Heart right ventricle (tissue), 16 donors: ENCODE data around the gene LRRC27. TPM values are rescaled to one million over a fixed set of nuclear protein-coding genes. Genes with fewer than 3 reads are reported as not detected.

Experiments used
- ATAC-seq, 8 donors: fragments of 200-7000 bp; cut with Tn5 transposase; one replicate each; pipeline ENCODE4 v1.9.1; 2020; ENCODE audit warnings: mild to moderate bottlenecking in 8 of 8, moderate library complexity in 8 of 8, moderate number of reproducible peaks in 1 of 8
- DNase-seq, 2 donors: peaks; one replicate each; pipeline ENCODE4 v3.0.0-alpha.2; 2020
- H3K27ac ChIP-seq, 10 donors: fragments of 200-600 bp; sonication (generic) in 2 of 10; one replicate each; pipeline versions ENCODE4 v1.5.0 to v1.8.0; 2020 to 2022; ENCODE audit warnings: mild to moderate bottlenecking in 3 of 10
- H3K27me3 ChIP-seq, 7 donors: fragments of 200-600 bp; one replicate each; pipeline ENCODE4 v1.8.0; 2021 to 2022; ENCODE audit warnings: mild to moderate bottlenecking in 2 of 7
- H3K36me3 ChIP-seq, 9 donors: fragments of 200-600 bp; sonication (generic) in 1 of 9; one replicate each; pipeline versions ENCODE4 v1.5.0 to v1.8.0; 2020 to 2022; ENCODE audit warnings: mild to moderate bottlenecking in 2 of 9
- H3K4me1 ChIP-seq, 9 donors: fragments of 200-600 bp; sonication (generic) in 1 of 9; one replicate each; pipeline versions ENCODE4 v1.5.0 to v1.8.0; 2020 to 2022; ENCODE audit warnings: mild to moderate bottlenecking in 4 of 9
- H3K4me3 ChIP-seq, 10 donors: fragments of 200-600 bp; sonication (generic) in 2 of 10; one replicate each; pipeline versions ENCODE4 v1.5.0 to v1.8.0; 2020 to 2022; ENCODE audit warnings: mild to moderate bottlenecking in 7 of 10, moderate library complexity in 2 of 10
- H3K9me3 ChIP-seq, 11 donors: fragments of 200-600 bp in 10 of 11; sonication (generic) in 2 of 11; one replicate each; pipeline versions ENCODE4 v1.5.0 to v1.8.0; 2013 to 2022; ENCODE audit warnings: mild to moderate bottlenecking in 2 of 11, control low read depth in 1 of 11, moderate library complexity in 1 of 11
- WGBS, 2 donors: extraction: QIAGEN DNeasy Blood & Tissue Kit; methylation state at CpG; one replicate each; pipeline ENCODE4 v1.1.7; 2013; ENCODE audit warnings: inconsistent platforms in 1 of 2; 5-methylcytosine and 5-hydroxymethylcytosine counted together
- intact Hi-C, 10 donors: fragments of 100-400 bp; cut with DNase I; formaldehyde crosslinking; loops; one replicate each; pipeline versions ENCODE4 v1.11.1 to v1.14.2; 2022
- polyA plus RNA-seq, 2 donors: library from polyadenylated mRNA; stranded (reverse); fragments of 200-250 nt; gene quantifications; one replicate each; pipeline ENCODE4 v1.2.3, GENCODE V29; 2013
- total RNA-seq, 10 donors: library from RNA; stranded (reverse); fragmentation: NEBNext Ultra II Directional in 3 of 10; extraction: Animal tissue kit (Norgen Biotek cat#: 25700) in 3 of 10; gene quantifications; one replicate each; pipeline versions ENCODE4 v1.2.1 to v1.2.4, GENCODE V29; 2021 to 2023
- TF ChIP-seq, protein P1 (sequence below), 9 donors: fragments of 200-600 bp; sonication (generic) in 2 of 9; IDR thresholded peaks; one replicate each; pipeline versions ENCODE4 v1.5.0 to v1.8.0; 2021 to 2022; ENCODE audit warnings: antibody characterized with exemption in 9 of 9, mild to moderate bottlenecking in 5 of 9, moderate library complexity in 1 of 9
- donor health status: Arrhythmogenic right ventricular cardiomyopathy.
- donor health status: ischemic (EF 13 %, LVEDD 7.1; RV severe dilation, severe dysfunction).
- donor health status: healthy with polysubstance abuse.
- donor health status: DM: no; HTN: yes; CAD: no.
- donor health status: DM: no; HTN: no; CAD: no.
- donor health status: ischemic (EF 25% LVEDD 6.9; RV normal size, moderate dysfunction).
- donor health status: ischemic (EF 25% LVEDD 5.7; RV mildly dilated, moderate dysfunction).
- donor health status: healthy.
- donor health status: DM: yes; HTN: yes; CAD: no.
- donor health status: Ischemic cardiomyopathy.
- donor health status: ischemic (EF 35%, LVEDD 5.7; RV mildly dilated, moderate dysfunction).
- donor health status: nonischemic (EF 11% LVEDD 7.7; RV severe dilation, severe dysfunction).
- donor health status: DM: yes; HTN: yes; CAD: no.
- donor health status: PGD.
- donor health status: ischemic (EF 29% LVEDD 5.4; RV normal size, mild dysfunction).
- donor health status: nonischemic (EF 23%, LVEDD 6.1; RV moderate dilation, normal function).

LRRC27 gene
- total and polyA plus RNA-seq, 12 donors = 3.0 to 8.1 (median 4.7) TPM

DNA sequence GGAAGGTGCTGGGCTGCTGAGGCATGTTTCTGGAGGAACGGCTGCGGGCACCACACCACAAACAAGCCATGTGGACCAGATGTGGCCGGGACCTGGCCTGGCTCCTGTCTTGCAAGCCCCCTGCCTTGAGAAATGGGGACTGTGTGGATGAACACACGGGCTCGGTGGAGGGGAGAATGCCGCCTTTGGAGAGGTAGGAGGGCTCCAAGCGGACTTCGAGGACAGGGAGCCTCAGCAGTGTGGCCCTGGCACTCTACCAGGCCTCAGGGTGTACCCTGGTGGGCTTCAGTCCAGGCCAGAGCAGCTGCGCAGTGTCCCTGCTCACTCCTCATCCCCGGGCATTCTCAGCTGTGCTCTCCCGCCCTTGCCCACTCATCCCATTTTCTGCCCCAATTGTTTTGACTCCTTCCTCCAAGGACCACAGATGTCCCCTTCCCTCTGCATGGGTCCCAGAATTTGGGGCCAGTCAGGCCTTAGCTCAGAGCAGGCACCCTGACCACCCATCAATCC, 96.5 kb downstream of the LRRC27 start:
- DNase-seq (peak in 1 of 2 donors; percentile 6), ATAC-seq (no peak)
- Histone ChIP-seq H3K27ac (no peak overlapping the region), H3K4me3 (no peak overlapping the region), H3K36me3 (no peaks in the 10 kb centered on the region), H3K9me3 (no peaks in the 10 kb centered on the region), H3K27me3 (no peaks in the 10 kb centered on the region), H3K4me1 (peaks cover 0 to 6% (median 0%) of the 10 kb centered on the region in 9 donors)
- intact Hi-C loops = no loop called here
- TF ChIP-seq, protein P1, sequence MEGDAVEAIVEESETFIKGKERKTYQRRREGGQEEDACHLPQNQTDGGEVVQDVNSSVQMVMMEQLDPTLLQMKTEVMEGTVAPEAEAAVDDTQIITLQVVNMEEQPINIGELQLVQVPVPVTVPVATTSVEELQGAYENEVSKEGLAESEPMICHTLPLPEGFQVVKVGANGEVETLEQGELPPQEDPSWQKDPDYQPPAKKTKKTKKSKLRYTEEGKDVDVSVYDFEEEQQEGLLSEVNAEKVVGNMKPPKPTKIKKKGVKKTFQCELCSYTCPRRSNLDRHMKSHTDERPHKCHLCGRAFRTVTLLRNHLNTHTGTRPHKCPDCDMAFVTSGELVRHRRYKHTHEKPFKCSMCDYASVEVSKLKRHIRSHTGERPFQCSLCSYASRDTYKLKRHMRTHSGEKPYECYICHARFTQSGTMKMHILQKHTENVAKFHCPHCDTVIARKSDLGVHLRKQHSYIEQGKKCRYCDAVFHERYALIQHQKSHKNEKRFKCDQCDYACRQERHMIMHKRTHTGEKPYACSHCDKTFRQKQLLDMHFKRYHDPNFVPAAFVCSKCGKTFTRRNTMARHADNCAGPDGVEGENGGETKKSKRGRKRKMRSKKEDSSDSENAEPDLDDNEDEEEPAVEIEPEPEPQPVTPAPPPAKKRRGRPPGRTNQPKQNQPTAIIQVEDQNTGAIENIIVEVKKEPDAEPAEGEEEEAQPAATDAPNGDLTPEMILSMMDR (IDR thresholded peaks at IDR 0.05) = no peak
- 95 to 96% methylated on average over 11 of the region's 11 CpGs for WGBS, 2 donors

Other genes starting within 250 kb of the LRRC27 start
- 10 to 100 TPM in 9 of 10 donors, 1 to 10 TPM in 1; 9.4 to 78.9 (median 32.6) TPM for gene DPYSL4, start 145.2 kb upstream of the LRRC27 start, total RNA-seq
- 10 to 100 TPM in 1 of 2 donors, 1 to 10 TPM in 1; 2.4 to 19.2 TPM for gene DPYSL4, start 145.2 kb upstream of the LRRC27 start, polyA plus RNA-seq
- gene STK32C, start 24.2 kb upstream of the LRRC27 start, total RNA-seq = 1 to 10 TPM; 2.7 to 7.7 (median 5.7) TPM
- gene STK32C, start 24.2 kb upstream of the LRRC27 start, polyA plus RNA-seq = 1 to 10 TPM; 4.7 to 8.9 TPM
- 10 to 100 TPM; 11.1 to 21.3 (median 15.1) TPM for gene PWWP2B, start 65.0 kb downstream of the LRRC27 start, total RNA-seq
- gene PWWP2B, start 65.0 kb downstream of the LRRC27 start, polyA plus RNA-seq = 10 to 100 TPM; 11.9 to 15.3 TPM
- gene INPP5A, start 205.6 kb downstream of the LRRC27 start, total RNA-seq = 100 to 1,000 TPM in 8 of 10 donors, 10 to 100 TPM in 2; 92.6 to 122 (median 109) TPM
- gene INPP5A, start 205.6 kb downstream of the LRRC27 start, polyA plus RNA-seq = 10 to 100 TPM; 30.4 to 45.1 TPM